HG02571 (cell line): ENCODE data around the gene VWC2.
"Not testable (repeated sequence)": the region's sequence is repeated elsewhere in the genome, so short reads cannot be mapped to it uniquely, and the experiment has no call there.

Experiments
- ATAC-seq: cut with Tn5 transposase; IDR thresholded peaks from one replicate; pipeline ENCODE4 v1.9.1; 2021; ENCODE audit warnings: mild to moderate bottlenecking, moderate library complexity; ENCODE audit not compliant: unreplicated experiment

VWC2 gene

GRCh38 chr7:49848211-49848841 is 74.9 kb downstream of the VWC2 start:
- ATAC-seq, result no peak

- no peak for ATAC-seq
These were observed 77.6 kb downstream of the VWC2 start for GRCh38 chr7:49850921-49851613.

GRCh38 chr7:49851614-49851934 is 78.1 kb downstream of the VWC2 start:
- ATAC-seq, result not testable (repeated sequence)

- ATAC-seq, result peak; percentile 71
These were observed 79.4 kb downstream of the VWC2 start for GRCh38 chr7:49852619-49853462.

GRCh38 chr7:49855281-49855980 is 82.0 kb downstream of the VWC2 start:
- no peak for ATAC-seq

- ATAC-seq, result no peak
These were observed 86.9 kb downstream of the VWC2 start for GRCh38 chr7:49860293-49860692.

- no peak for ATAC-seq
These were observed 92.8 kb downstream of the VWC2 start for GRCh38 chr7:49866076-49866735.

GRCh38 chr7:49866910-49867309 is 93.5 kb downstream of the VWC2 start:
- ATAC-seq, result no peak

GRCh38 chr7:49873420-49873819 is 100.0 kb downstream of the VWC2 start:
- ATAC-seq, result no peak

GRCh38 chr7:49875336-49875735 is 101.9 kb downstream of the VWC2 start:
- ATAC-seq, result no peak

GRCh38 chr7:49876202-49876601 is 102.8 kb downstream of the VWC2 start:
- ATAC-seq, result no peak

GRCh38 chr7:49878089-49878488 is 104.7 kb downstream of the VWC2 start:
- no peak for ATAC-seq

- ATAC-seq, result no peak
These were observed 105.2 kb downstream of the VWC2 start for GRCh38 chr7:49878627-49879026.

GRCh38 chr7:49883933-49884332 is 110.5 kb downstream of the VWC2 start:
- ATAC-seq, result no peak

GRCh38 chr7:49885593-49886285 is 112.3 kb downstream of the VWC2 start:
- ATAC-seq, result no peak

GRCh38 chr7:49892481-49892880 is 119.0 kb downstream of the VWC2 start:
- ATAC-seq, result no peak

GRCh38 chr7:49893131-49893530 is 119.7 kb downstream of the VWC2 start:
- ATAC-seq, result no peak

GRCh38 chr7:49894543-49894942 is 121.1 kb downstream of the VWC2 start:
- no peak for ATAC-seq

- ATAC-seq, result no peak
These were observed 138.5 kb downstream of the VWC2 start for GRCh38 chr7:49911909-49912308.

- no peak for ATAC-seq
These were observed 153.3 kb downstream of the VWC2 start for GRCh38 chr7:49926720-49927119.
